Activated T-cell treated with anti-CD3 and anti-CD28 coated beads, Interleukin-2, amount 50 U/mL, for 72 hours (primary cell): ENCODE data around the gene CACTIN. TPM values are rescaled to one million over a fixed set of nuclear protein-coding genes. Genes with fewer than 3 reads are reported as not detected.
"Not testable (repeated sequence)": the region's sequence is repeated elsewhere in the genome, so short reads cannot be mapped to it uniquely, and the experiment has no call there.

Experiments used
- ATAC-seq, 2 donors: fragments of 150-1000 bp; cut with Tn5 transposase; replicated peaks in 1 of 2; 2 replicates each; pipeline ENCODE4 v1.10.0; 2021; ENCODE audit warnings: moderate library complexity in 2 of 2, mild to moderate bottlenecking in 1 of 2
- DNase-seq, 2 donors: peaks; one replicate each; pipeline ENCODE4 v3.0.0; 2021 to 2022; ENCODE audit warnings: mixed read lengths in 1 of 2
- H3K27ac Mint-ChIP-seq: one replicate; pipeline ENCODE4 v1.8.0; 2022; ENCODE audit warnings: mild to moderate bottlenecking, moderate library complexity, mixed read lengths
- H3K27me3 Mint-ChIP-seq: one replicate; pipeline ENCODE4 v1.8.0; 2022; ENCODE audit warnings: low read depth, mixed read lengths
- H3K36me3 Mint-ChIP-seq, 2 donors: one replicate each; pipeline ENCODE4 v1.8.0; 2022; ENCODE audit warnings: mixed read lengths in 2 of 2, mild to moderate bottlenecking in 1 of 2; ENCODE audit not compliant: insufficient read depth in 2 of 2
- H3K4me1 Mint-ChIP-seq: one replicate; pipeline ENCODE4 v1.8.0; 2022; ENCODE audit warnings: low read depth, mixed read lengths
- H3K4me3 Mint-ChIP-seq, 2 donors: one replicate each; pipeline ENCODE4 v1.8.0; 2022; ENCODE audit warnings: mild to moderate bottlenecking in 2 of 2, mixed read lengths in 2 of 2, moderate library complexity in 2 of 2
- H3K9me3 Mint-ChIP-seq, 2 donors: one replicate each; pipeline ENCODE4 v1.8.0; 2022; ENCODE audit warnings: mixed read lengths in 2 of 2
- total RNA-seq, 2 donors: library from RNA; stranded (reverse); gene quantifications; one replicate each; pipeline ENCODE4 v1.2.3, GENCODE V29; 2022

Gene CACTIN
- total RNA-seq, 2 donors from 2014 or later: 24.4 to 31.2 TPM

GRCh38 chr19:3573162-3573857 is 53.3 kb downstream of the CACTIN start:
- Mint-ChIP-seq H3K27me3 (no peaks in the 10 kb centered on the region), H3K4me3 (peak overlapping the region; percentile 78 to 84), H3K9me3 (no peaks in the 10 kb centered on the region), H3K36me3 (peaks cover 2 to 4% of the 10 kb centered on the region in 2 donors), H3K4me1 (peaks cover 21% of the 10 kb centered on the region), H3K27ac (peak overlapping the region; percentile 42)
- ATAC-seq: peak; percentile 15 to 26
- DNase-seq: peak; percentile 46 to 51

- Mint-ChIP-seq H3K27ac (peak within 1 kb of the TSS; percentile 42), H3K4me1 (peaks cover 21% of the 10 kb centered on the region), H3K36me3 (peaks cover 2 to 4% of the 10 kb centered on the region in 2 donors), H3K9me3 (no peaks in the 10 kb centered on the region), H3K4me3 (peak within 1 kb of the TSS; percentile 84 to 88), H3K27me3 (no peaks in the 10 kb centered on the region)
- DNase-seq (no peak), ATAC-seq (no peak)
Observed at GRCh38 chr19:3572855-3573161, 53.8 kb downstream of the CACTIN start, which contains the start of gene HMG20B. Gene HMG20B, plus strand, starts transcription at chr19:3572944. Its CDS starts 366 bp downstream, at chr19:3573310.

GRCh38 chr19:3572132-3572854 is 54.3 kb downstream of the CACTIN start:
- ATAC-seq: peak; percentile 93
- peak; percentile 99 for DNase-seq
- Mint-ChIP-seq H3K27ac (no peak overlapping the region), H3K36me3 (peaks cover 2 to 4% of the 10 kb centered on the region in 2 donors), H3K4me3 (peak overlapping the region; percentile 84 to 88), H3K27me3 (no peaks in the 10 kb centered on the region), H3K4me1 (peaks cover 21% of the 10 kb centered on the region), H3K9me3 (no peaks in the 10 kb centered on the region)

DNA sequence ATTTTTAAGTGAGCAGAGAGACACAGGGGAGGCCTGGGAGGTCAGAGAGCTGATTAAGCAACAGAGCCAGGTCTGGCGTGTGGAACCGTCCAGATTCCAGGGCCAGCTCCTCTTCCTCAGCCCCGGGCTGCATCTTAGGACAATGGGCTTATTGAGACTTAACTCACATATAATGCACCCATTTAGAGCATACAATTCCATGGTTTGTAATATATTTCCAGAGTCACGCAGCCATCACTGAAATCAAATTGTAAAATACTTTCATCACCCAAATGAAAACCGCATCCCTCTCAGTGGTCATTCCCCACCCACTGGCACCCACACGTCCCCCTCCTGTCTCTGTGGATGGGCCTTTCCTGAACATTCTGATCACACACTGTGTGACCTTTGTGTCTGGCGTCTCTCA is 56.0 kb downstream of the CACTIN start:
- Mint-ChIP-seq H3K27ac (no peak overlapping the region), H3K36me3 (peaks cover 2 to 4% of the 10 kb centered on the region in 2 donors), H3K27me3 (no peaks in the 10 kb centered on the region), H3K4me1 (peaks cover 21% of the 10 kb centered on the region), H3K9me3 (no peaks in the 10 kb centered on the region), H3K4me3 (no peak overlapping the region)
- no peak for ATAC-seq
- DNase-seq: no peak

- H3K4me3 Mint-ChIP-seq, H3K9me3 Mint-ChIP-seq, H3K36me3 Mint-ChIP-seq, H3K27me3 Mint-ChIP-seq, H3K27ac Mint-ChIP-seq, ATAC-seq, DNase-seq: not testable (repeated sequence)
- H3K4me1 Mint-ChIP-seq: peaks cover 21% of the 10 kb centered on the region
Observed at GRCh38 chr19:3570042-3570441, 56.5 kb downstream of the CACTIN start.

DNA sequence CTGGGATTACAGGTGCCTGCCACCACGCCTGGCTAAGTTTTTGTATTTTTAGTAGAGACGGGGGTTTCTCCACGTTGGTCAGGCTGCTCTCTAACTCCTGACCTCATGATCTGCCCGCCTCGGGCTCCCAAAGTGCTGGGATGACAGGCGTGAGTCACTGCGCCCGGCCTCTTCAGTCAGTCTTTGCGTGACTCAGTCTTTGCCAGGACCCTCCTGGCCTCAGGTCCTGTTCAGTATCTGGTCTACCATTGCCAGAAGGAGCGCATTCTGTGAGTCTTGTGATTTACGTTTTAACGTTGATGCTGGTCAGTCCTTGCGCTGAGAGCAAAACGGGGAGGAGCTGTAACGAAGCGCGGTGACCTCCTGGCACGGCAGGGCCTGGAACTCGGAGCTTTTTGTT is 61.5 kb downstream of the CACTIN start:
- DNase-seq: no peak
- Mint-ChIP-seq H3K27me3 (no peaks in the 10 kb centered on the region), H3K4me3 (no peak overlapping the region), H3K4me1 (no peaks in the 10 kb centered on the region), H3K36me3 (no peaks in the 10 kb centered on the region), H3K9me3 (no peaks in the 10 kb centered on the region), H3K27ac (no peak overlapping the region)
- ATAC-seq: no peak

- no peak overlapping the region for H3K27ac Mint-ChIP-seq
- peaks cover 4% of the 10 kb centered on the region for H3K4me1 Mint-ChIP-seq
- ATAC-seq: no peak
- H3K27me3 Mint-ChIP-seq: no peaks in the 10 kb centered on the region
- no peak for DNase-seq
- H3K4me3 Mint-ChIP-seq: no peak overlapping the region
- no peaks in the 10 kb centered on the region for H3K36me3 Mint-ChIP-seq
- H3K9me3 Mint-ChIP-seq: no peaks in the 10 kb centered on the region
Observed at GRCh38 chr19:3563709-3564524, 62.7 kb downstream of the CACTIN start.

Other genes starting within 250 kb of the CACTIN start
- under 1 TPM; 0.62 to 0.88 TPM for gene SMIM24, start 146.3 kb downstream of the CACTIN start, total RNA-seq
- not detected for gene SMIM44, start 143.3 kb downstream of the CACTIN start, total RNA-seq
- 10 to 100 TPM; 12.3 to 13.5 TPM for gene DOHH, start 126.1 kb downstream of the CACTIN start, total RNA-seq
- gene FZR1, start 120.5 kb downstream of the CACTIN start, total RNA-seq: 10 to 100 TPM; 66.2 to 85.9 TPM
- 10 to 100 TPM in 1 of 2 donors, 1 to 10 TPM in 1; 4.6 to 10.7 TPM for gene TEKTIP1, start 87.6 kb downstream of the CACTIN start, total RNA-seq
- gene MFSD12, start 69.2 kb downstream of the CACTIN start, total RNA-seq: 10 to 100 TPM; 50.8 to 69.9 TPM
- gene HMG20B, start 53.8 kb downstream of the CACTIN start, total RNA-seq: 10 to 100 TPM; 68.9 to 78.3 TPM
- 1 to 10 TPM in 1 of 2 donors, under 1 TPM in 1; 0.65 to 1.1 TPM for gene GIPC3, start 41.3 kb downstream of the CACTIN start, total RNA-seq
- 1 to 10 TPM; 1.5 to 2.9 TPM for gene TBXA2R, start 19.9 kb downstream of the CACTIN start, total RNA-seq
- 10 to 100 TPM; 16.0 to 21.0 TPM for gene PIP5K1C, start 73.7 kb upstream of the CACTIN start, total RNA-seq
- gene TJP3, start 81.6 kb upstream of the CACTIN start, total RNA-seq: 1 to 10 TPM; 1.7 to 5.8 TPM
- gene APBA3, start 134.9 kb upstream of the CACTIN start, total RNA-seq: 10 to 100 TPM; 51.8 to 52.7 TPM
- gene MRPL54, start 135.9 kb upstream of the CACTIN start, total RNA-seq: 10 to 100 TPM; 67.3 to 74.2 TPM
- gene RAX2, start 145.4 kb upstream of the CACTIN start, total RNA-seq: not detected
- gene MATK, start 159.6 kb upstream of the CACTIN start, total RNA-seq: 10 to 100 TPM; 15.5 to 19.2 TPM
- gene ZFR2, start 242.2 kb upstream of the CACTIN start, total RNA-seq: under 1 TPM in 1 of 2 donors, not detected in 1; 0.56 TPM